SHP77 (cell line): ENCODE results near the gene TRAF3.

Experiments used
- DNase-seq, 2 experiments: peaks; one replicate each; lab custom pipeline; 2025; lab: John Stamatoyannopoulos, UW

Gene TRAF3

DNA sequence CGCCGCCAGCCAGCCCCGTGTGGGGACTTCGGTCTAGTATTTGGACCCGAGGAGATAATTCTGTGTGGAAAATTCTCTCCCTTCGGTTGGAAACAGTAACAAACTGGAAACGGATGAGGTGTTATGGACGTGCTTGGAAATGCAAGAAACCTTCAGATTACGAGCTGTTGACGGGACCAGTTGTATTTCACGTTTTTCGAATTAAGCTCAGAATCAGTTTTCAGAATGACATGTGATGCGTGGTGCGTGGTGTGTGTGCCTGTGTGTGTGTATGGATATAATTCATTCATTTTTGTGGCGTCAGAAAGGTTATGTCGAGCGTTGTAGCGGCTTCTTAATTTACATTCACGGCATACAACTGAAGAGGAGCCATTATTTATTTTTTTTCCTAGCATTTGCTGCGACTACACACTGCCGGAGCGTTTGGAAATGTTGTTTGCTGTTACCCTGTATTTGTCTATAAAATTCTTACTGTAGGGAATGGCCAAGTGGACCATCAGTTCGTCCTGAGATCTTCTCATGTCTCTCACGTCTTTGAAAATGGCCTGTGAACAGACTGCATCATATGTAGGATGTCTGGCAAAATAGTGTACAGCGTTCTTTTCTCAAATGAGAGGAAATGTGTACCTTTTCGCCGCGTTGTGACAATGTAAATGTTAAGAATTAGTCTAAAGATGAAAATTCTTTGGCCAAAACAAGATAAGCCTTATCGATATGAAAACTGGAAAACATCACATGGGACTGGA lies 1.3 kb downstream of the TRAF3 start:
- no peak for DNase-seq

DNA sequence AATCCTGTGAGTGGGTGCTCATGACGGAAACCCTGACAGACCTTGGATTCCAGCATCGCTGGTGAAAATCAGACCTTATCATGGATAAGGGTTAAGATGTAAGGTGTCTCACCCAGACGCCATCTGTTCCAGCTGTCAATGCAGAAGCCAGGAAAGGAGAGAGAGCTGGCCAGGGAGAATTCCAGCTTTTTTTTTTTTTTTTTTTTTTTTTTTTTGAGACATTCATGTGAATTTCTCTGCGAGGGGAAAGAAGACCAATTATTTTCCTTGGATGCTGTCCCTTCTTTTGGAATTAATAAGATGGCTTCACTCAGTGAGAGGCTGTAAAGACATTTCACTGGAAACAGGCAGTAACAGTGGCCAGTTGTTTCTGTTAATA lies 1.8 kb downstream of the TRAF3 start:
- DNase-seq: no peak

- no peak for DNase-seq
Observed at GRCh38 chr14:102779574-102780315, 2.5 kb downstream of the TRAF3 start.

GRCh38 chr14:102781063-102781462 lies 3.8 kb downstream of the TRAF3 start:
- DNase-seq: no peak

DNA sequence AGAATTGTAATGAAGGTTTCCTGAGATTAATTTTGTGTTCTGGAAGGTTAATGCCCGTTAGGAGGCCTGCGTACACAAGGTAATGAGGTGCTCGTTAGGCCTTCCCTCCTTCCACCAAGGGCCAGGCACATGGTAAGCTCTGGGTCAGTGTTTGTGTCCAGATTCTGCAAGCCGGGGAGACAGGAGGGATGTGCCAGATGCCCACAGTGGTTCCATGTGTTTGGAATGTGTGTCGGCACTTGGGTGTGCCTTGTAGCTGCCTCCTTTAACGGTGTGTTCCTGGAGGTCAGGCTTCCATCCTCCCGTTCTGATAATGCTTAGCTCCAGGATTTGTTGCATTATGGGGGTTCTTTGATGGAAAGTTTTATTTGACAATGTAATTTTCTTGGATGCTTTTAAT lies 5.7 kb downstream of the TRAF3 start:
- DNase-seq: no peak

GRCh38 chr14:102784892-102785594 lies 7.8 kb downstream of the TRAF3 start:
- DNase-seq: no peak

DNA sequence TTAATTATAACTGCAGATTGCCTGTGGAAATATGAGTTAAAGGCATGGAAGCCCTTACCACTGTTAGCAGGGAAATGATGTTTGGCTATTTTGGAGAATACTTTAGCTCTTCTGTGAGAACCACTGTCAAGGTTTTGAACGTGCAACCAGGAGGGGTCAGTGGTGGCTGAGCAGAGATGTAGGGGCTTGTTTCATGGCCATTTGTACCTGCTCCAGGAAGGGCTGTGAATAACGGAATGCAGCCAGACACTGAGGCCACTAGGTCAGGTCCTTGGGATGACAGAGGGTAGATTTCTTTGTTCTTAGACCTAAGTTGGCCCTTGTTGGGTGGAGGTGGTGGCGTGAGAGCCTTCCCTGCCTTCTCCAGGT lies 8.3 kb downstream of the TRAF3 start:
- no peak for DNase-seq

DNA sequence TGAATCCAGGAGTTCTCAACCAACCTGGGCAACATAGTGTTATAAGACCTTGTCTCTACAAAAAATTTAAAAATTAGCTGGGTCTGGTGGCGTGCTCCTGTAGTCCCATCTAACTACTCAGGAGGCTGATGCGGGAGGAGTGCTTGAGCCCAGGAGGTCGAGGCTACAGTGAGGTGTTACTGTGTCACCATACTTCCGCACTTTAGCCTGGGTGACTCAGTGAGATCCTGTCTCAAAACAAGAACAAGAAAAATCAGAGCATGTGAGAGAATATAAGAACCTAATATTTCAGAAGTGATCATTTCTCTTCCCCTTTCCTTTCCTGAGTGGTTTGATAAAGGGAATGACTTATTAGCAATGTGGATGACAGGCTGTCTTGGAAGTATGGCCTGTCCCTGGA lies 9.5 kb downstream of the TRAF3 start:
- no peak for DNase-seq

GRCh38 chr14:102789349-102789748 lies 12.1 kb downstream of the TRAF3 start:
- no peak for DNase-seq

DNA sequence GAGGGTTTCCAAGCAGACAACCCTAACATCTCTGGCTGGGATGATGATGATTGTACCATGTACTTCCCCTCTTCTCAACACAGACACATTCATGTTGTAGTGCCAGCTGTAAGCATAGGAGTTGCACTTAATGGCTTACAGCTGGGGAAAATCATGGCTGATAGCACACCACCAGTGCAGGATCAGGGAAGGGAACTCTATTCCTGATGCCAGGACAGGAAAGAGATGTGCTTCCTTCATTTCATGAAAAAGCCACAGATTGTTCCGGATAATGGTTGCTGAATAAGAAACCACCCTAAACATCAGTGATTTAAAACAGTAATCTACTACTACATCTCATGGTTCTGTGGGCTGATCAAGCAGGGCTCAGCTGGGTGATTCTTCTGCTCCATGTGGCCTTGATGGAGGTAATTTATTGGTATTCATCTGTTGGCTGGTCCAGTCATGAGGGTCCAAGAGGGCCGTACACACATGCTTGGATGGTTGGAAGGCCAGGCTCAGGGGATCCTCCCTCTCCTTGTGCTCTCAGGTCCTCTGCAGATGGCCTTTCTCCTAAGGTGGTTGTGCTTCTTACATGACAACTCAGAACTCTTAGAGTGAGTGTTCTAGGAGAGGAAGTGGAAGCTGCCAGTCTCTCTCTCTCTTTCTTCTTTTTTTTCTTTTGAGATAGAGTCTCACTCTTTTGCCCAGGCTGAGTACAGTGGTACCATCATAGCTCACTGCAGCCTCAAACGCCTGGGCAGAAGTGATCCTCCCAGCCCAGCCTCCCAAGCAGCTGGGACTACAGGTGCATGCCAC lies 16.5 kb downstream of the TRAF3 start:
- no peak for DNase-seq

DNA sequence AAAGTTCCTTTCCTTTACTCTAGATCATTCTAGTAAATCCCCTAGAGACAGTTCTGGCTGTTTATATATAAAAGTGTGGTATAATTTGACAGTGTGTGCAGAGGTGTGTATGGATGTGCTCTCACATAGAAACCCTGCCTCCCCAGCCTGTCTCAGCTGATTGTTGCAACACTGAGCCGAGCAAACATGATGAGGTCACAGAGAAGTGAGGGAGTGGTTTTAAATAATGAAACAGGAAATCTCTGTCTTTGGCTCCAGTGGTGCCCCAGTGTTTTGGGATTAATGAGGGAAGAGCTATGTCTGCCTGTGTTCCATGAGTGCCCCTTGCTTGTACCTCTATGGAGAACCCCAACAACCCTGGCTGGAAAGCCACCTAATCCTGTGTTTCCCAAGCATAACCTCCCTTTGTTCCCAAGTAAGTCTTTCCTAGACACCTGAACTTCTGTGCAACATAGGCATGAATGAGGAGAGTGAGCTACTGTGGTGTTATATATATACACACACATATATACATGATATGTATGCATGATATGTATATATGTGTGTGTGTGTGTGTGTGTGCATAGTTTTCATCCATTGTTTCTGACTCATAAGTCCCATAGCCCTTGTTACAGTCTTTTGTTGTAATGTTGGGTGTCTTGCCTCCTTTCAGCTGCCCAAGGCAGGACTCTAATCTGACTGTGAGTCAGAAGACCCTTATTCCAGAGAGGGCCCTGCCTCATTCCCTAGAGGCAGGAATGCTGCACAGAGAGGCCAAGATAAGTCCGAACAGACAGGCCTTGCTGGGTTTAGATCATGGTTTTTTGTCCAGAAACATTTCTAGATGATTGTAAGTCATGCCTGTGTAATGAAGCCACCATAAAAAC lies 18.0 kb downstream of the TRAF3 start:
- DNase-seq: peak; percentile 45 to 52

DNA sequence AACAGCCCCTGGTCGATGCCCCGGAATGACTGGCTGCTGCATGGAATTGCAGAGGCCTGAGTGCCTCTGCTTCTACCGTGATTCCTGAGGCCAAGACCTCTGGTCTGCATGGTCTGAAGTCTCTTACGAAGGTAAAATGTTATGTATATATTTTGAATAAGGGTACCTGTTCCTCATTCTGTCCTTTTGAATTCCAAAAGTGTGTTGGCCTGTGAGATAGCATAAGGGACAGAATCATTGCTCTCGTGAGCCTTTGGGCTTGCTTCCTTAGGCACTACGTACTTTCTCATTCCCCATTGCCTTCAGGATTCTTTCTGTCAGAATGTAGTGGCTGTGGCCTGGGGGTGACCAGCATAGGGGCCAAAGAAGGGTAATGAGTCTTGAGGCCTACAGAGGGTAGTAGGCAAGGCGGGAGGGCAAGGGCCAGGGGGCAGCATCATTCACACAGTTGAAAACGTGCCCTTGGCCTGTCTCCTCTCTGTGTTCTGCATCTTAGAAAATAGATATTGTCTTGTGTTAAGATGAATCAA lies 19.5 kb downstream of the TRAF3 start:
- no peak for DNase-seq

- DNase-seq: no peak
Observed at GRCh38 chr14:102798926-102799325, 21.7 kb downstream of the TRAF3 start.

DNA sequence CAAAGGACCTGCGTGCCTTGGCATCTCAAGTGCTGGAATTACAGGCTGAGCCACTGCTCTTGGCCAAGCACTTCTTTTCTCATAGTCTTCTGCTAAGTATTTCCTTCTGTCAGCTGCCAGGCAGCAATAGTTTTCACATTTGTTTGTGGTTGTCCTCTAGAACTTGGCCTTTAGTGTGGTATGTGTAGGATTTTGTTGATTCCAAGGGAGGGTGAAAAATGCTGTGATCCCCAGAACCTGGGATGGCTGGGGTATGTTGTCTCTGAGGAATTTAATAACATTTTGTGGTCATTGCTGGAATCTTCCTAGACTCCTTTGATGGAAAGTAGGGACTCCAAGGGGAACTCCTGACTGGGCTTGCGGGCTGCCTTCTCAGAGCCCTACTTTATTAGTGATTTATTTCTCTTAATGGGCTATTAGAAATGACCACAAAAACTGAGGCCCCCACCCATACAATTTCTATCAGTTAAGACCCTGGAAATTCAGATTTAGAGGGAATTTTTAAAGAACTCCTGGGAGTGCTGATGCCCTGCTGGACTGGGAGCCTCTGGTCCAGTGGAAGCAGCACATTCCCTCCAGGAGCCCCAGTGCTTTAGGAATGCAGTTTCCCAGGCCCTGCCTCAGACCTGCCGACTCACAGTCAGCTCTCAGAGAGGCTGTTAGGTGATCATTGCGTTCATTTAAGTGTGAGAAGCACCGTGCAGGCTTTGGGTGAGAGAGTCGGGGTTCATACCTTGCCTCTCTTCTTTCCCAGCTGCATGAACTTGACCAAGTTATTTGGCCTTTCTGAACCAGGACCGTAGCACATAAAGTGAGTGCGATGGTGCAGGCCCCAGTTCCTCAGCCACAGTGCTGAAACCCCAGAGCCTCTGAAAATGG lies 22.7 kb downstream of the TRAF3 start:
- no peak for DNase-seq

DNA sequence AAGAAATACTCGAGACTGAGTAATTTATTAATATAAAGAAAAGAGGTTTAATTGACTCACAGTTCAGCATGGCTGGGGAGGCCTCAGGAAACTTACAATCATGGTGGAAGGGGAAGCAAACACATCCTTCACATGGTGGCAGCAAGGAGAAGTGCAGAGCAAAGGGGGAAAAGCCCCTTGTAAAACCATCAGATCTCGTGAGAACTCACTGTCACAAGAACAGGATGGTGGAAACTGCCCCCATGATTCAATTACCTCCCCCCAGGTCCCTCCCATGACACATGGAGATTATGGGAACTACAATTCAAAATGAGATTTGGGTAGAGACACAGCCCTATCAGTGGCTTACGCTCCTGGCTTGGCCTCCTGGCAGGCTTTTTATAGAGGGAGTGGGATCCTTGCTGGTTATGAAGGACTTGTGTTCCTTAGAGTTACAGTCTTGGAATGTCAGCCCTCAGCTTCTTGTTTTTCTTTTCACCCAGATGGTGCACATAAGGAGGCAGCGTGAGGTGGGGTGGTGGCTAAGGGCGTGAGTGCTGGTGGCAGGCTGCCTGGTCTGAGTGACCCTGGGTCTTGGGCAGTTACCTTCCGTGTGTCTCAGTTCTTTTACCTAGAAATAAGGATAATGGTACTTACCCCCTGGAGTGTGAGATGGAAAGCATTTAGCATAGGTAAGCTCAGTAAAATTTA lies 25.7 kb downstream of the TRAF3 start:
- DNase-seq: no peak

DNA sequence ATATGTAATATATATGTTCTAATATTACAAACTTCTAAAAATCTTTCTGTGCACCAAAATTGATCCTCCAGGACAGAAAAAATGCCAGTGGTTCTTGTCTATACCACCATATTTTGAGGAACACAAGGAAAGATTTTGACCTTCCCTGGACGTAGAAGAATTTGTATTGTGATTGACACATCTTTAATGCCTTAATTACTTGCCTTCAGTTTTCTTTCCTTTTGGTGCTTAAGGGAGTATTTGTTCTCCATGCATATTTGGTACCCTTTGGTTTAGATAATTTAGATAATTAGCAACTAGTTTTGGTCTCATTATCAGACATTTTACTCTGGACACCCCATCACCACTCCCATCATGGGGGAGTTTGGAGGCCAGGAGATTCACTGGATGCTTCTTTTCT lies 27.6 kb downstream of the TRAF3 start:
- no peak for DNase-seq

GRCh38 chr14:102805371-102805891 lies 28.2 kb downstream of the TRAF3 start:
- DNase-seq: no peak

DNA sequence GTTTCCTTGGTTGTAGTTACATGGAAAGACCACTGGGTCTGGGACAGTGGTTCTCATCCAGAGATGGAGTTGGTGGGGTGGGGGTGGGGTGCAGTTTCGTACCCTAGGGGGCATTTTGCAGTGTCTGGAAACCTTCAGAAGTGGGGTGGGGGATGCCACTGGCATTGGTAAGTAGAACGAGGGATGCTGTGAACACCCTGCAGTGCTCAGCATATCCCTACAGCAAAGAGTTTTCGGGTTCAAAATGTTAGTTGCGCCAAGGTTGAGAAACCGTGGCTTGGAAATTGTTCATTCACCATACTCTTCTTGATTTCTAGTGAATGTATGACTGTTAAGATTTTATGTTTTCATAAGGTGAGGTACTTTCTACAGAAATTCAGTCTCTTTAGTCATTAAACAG lies 28.7 kb downstream of the TRAF3 start:
- no peak for DNase-seq

DNA sequence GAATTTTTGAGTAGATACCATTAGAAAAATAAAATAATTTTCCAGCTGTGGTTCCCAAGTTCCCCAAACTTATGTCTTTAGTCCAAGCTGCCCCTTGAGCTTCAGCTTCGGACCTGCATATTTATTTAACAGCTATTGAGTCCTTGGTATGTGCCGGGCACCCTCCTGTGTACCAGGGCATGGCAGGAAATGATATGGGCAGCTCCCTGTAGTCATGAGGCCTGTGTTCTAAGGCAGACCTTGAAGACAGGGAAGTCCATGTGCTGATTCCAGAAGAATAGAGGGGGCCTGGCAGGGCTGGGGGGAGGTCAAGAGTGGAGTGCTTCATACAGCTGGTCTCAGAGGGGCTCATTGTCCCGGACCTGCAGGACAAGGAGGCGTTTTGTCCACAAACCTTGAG lies 29.2 kb downstream of the TRAF3 start:
- DNase-seq: no peak
